HepG2 (cell line): ENCODE measurements around the gene HAO2. TPM values are rescaled to one million over a fixed set of nuclear protein-coding genes. Genes with fewer than 3 reads are reported as not detected.

Experiments used
- ATAC-seq: fragments of 200-7000 bp; cut with Tn5 transposase; 3 replicates; pipeline ENCODE4 v1.9.1; 2020; ENCODE audit warnings: mild to moderate bottlenecking, moderate library complexity
- BruUV-seq: library from RNA; stranded (reverse); fragments of 400-500 nt; replicated peaks from 2 replicates; lab custom pipeline; 2021; lab: Mats Ljungman, UMichigan
- CTCF ChIA-PET: fragments of 300-600 bp; formaldehyde crosslinking; extraction: SDS; loops from one replicate; lab custom pipeline; 2021; ENCODE audit warnings: low total read pairs, inconsistent platforms, low intra/inter-chr PET ratio; lab: Yijun Ruan, JAX
- POLR2A ChIA-PET: fragments of 350-600 bp; sonication (Branson Sonifier 250); formaldehyde crosslinking; loops from one replicate; lab custom pipeline; 2020; ENCODE audit warnings: antibody characterized with exemption, inconsistent platforms; lab: Yijun Ruan, JAX
- DNase-seq: peaks from one replicate; pipeline ENCODE4 v3.0.0-alpha.2; 2015; ENCODE audit warnings: low spot score
- FAIRE-seq: peaks from 3 replicates; lab custom pipeline; 2011; peaks lifted over from hg19 to GRCh38; lab: Jason Lieb, UNC
- H2AFZ ChIP-seq: one replicate; pipeline ENCODE4 v1.6.1; 2011; ENCODE audit warnings: low read length, inconsistent platforms
- H3K27ac ChIP-seq: fragments of 300-600 bp; 3 replicates; pipeline ENCODE4 v1.8.0; 2011; ENCODE audit warnings: mixed run types, mild to moderate bottlenecking, mixed read lengths, low read length, inconsistent platforms; ENCODE audit not compliant: insufficient read depth; ENCODE audit errors: extremely low read length
- H3K27me3 ChIP-seq, 2 experiments: fragments of 200-600 bp in 1 of 2; 2 replicates in 1 of 2; 3 replicates in 1 of 2; pipeline versions ENCODE4 v1.6.0 to v1.8.0; 2011; ENCODE audit warnings: low read length in 2 of 2, mild to moderate bottlenecking in 2 of 2, moderate library complexity in 2 of 2, inconsistent platforms in 1 of 2; ENCODE audit not compliant: insufficient read depth in 2 of 2, control insufficient read depth in 1 of 2
- H3K36me3 ChIP-seq, 2 experiments: fragments of 200-600 bp in 1 of 2; replicated peaks in 1 of 2; 2 replicates in 1 of 2; 3 replicates in 1 of 2; pipeline versions ENCODE4 v1.5.1 to v1.8.0; 2011; ENCODE audit warnings: low read length in 2 of 2, inconsistent platforms in 1 of 2; ENCODE audit not compliant: insufficient read depth in 2 of 2, control insufficient read depth in 1 of 2
- H3K4me1 ChIP-seq: 2 replicates; pipeline ENCODE4 v1.5.1; 2012; ENCODE audit warnings: low read length, inconsistent platforms; ENCODE audit not compliant: insufficient read depth
- H3K4me2 ChIP-seq: 2 replicates; pipeline ENCODE4 v1.6.0; 2011; ENCODE audit warnings: low read depth, low read length, inconsistent platforms
- H3K4me3 ChIP-seq, 3 experiments: fragments of 200-600 bp in 1 of 3; sonication (generic), shearing (Covaris generic) in 1 of 3; replicated peaks in 1 of 3; 2 replicates each; pipeline ENCODE4 v1.5.1; 2011 to 2016; ENCODE audit warnings: low read length in 3 of 3, inconsistent platforms in 2 of 3, low read depth in 2 of 3, mild to moderate bottlenecking in 2 of 3, control low read depth in 1 of 3, mixed read lengths in 1 of 3; ENCODE audit not compliant: insufficient read depth in 1 of 3
- H3K79me2 ChIP-seq: one replicate; pipeline ENCODE4 v1.6.1; 2011; ENCODE audit warnings: low read length, inconsistent platforms; ENCODE audit not compliant: insufficient read depth
- H3K9ac ChIP-seq: 2 replicates; pipeline ENCODE4 v1.6.0; 2011; ENCODE audit warnings: mild to moderate bottlenecking, low read depth, low read length, inconsistent platforms; ENCODE audit not compliant: insufficient read depth
- H3K9me3 ChIP-seq: 2 replicates; pipeline ENCODE4 v1.5.1; 2012; ENCODE audit warnings: mild to moderate bottlenecking, low read length
- H4K20me1 ChIP-seq: 2 replicates; pipeline ENCODE4 v1.6.0; 2011; ENCODE audit warnings: inconsistent platforms, mild to moderate bottlenecking, low read length, moderate library complexity; ENCODE audit not compliant: insufficient read depth
- FOXC1 ChIP-seq: sonication (generic); formaldehyde crosslinking; IDR thresholded peaks from 2 replicates; pipeline ENCODE4 v1.8.0; 2022; ENCODE audit warnings: mild to moderate bottlenecking, missing genetic modification reagents, borderline replicate concordance
- MEIS1 ChIP-seq: sonication (generic); formaldehyde crosslinking; IDR thresholded peaks from 2 replicates; pipeline ENCODE4 v1.9.0; 2021; ENCODE audit warnings: mild to moderate bottlenecking, missing genetic modification reagents, moderate library complexity, borderline replicate concordance
- WGBS: methylation state at CpG from one replicate; pipeline ENCODE4 v1.1.6; 2017; ENCODE audit warnings: low lambda C conversion rate; 5-methylcytosine and 5-hydroxymethylcytosine counted together
- in situ Hi-C: cut with HindIII; loops from 2 replicates; pipeline ENCODE4 v1.10.0; 2017; ENCODE audit warnings: low pct_unique_long_range_greater_than_20kb; ENCODE audit not compliant: extremely low pct_ligation_motif_present
- intact Hi-C: fragments of 100-400 bp; cut with micrococcal nuclease; formaldehyde crosslinking; loops from one replicate; pipeline ENCODE4 v1.10.0; 2022; ENCODE audit not compliant: unreplicated experiment
- polyA plus RNA-seq, 8 experiments: library from polyadenylated mRNA; depleted of rRNA in 3 of 8; stranded (reverse) in 7 of 8; unstranded in 1 of 8; fragments of >200 nt; fragmentation: Illumina TruSeq in 4 of 8; extraction: Trizol in 4 of 8; gene quantifications; 2 replicates each; pipeline versions ENCODE4 v1.2.1 to v1.2.3, GENCODE V29; 2011 to 2016; ENCODE audit warnings: low read depth in 4 of 8, missing spikeins in 1 of 8, mixed read lengths in 1 of 8; ENCODE audit not compliant: insufficient read depth in 1 of 8
- total RNA-seq, 5 experiments: library from RNA; depleted of rRNA; stranded (reverse); fragments of >200 nt; fragmentation: Illumina TruSeq; extraction: Trizol; gene quantifications; 2 replicates each; pipeline ENCODE4 v1.2.3, GENCODE V29; 2016; ENCODE audit warnings: low read depth in 1 of 5
- TF ChIP-seq, protein P1 (sequence below): sonication (generic); formaldehyde crosslinking; IDR thresholded peaks from 2 replicates; pipeline ENCODE4 v1.4.0; 2020; ENCODE audit warnings: mild to moderate bottlenecking, missing genetic modification reagents
- TF ChIP-seq, protein P2 (sequence below): sonication (generic); formaldehyde crosslinking; IDR thresholded peaks from 2 replicates; pipeline ENCODE4 v1.4.0; 2020; ENCODE audit warnings: missing genetic modification reagents, borderline replicate concordance
- TF ChIP-seq, protein P3 (sequence below): IDR thresholded peaks from 2 replicates; pipeline ENCODE4 v1.6.1; 2018; ENCODE audit warnings: missing genetic modification reagents, mild to moderate bottlenecking, missing compliant biosample characterization
- TF ChIP-seq, protein P4 (sequence below): sonication (generic); formaldehyde crosslinking; IDR thresholded peaks from 2 replicates; pipeline ENCODE4 v1.5.0; 2020; ENCODE audit warnings: missing genetic modification reagents

The HAO2 gene
- total and polyA plus RNA-seq, 2 of the 13 experiments (the other 11 are each of a cell fraction or from before 2014, with no cell fraction given), result 0.05 to 0.09 TPM

DNA sequence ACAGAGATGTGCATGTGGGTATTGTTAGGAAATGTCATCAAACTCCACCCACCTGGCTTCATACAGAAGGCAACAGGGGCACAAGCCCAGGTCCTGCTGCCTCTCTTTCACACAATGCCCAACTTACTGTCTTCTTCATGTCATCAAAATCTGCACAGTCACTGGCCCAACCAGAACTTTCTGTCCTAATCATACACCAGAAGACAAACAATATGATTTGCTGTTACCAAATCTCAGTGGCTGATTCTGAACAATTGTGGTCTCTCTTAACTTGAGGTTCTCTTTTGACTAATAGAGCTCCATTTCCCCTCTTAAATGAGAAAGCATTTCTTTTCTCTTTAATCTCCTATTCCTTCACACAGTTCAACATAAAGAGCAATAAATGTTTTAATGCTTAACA lies 54.0 kb downstream of the HAO2 start (continued):
- TF ChIP-seq, protein P1, sequence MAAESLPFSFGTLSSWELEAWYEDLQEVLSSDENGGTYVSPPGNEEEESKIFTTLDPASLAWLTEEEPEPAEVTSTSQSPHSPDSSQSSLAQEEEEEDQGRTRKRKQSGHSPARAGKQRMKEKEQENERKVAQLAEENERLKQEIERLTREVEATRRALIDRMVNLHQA (CRISPR knock-in tag), result no peak
- TF ChIP-seq, protein P2, sequence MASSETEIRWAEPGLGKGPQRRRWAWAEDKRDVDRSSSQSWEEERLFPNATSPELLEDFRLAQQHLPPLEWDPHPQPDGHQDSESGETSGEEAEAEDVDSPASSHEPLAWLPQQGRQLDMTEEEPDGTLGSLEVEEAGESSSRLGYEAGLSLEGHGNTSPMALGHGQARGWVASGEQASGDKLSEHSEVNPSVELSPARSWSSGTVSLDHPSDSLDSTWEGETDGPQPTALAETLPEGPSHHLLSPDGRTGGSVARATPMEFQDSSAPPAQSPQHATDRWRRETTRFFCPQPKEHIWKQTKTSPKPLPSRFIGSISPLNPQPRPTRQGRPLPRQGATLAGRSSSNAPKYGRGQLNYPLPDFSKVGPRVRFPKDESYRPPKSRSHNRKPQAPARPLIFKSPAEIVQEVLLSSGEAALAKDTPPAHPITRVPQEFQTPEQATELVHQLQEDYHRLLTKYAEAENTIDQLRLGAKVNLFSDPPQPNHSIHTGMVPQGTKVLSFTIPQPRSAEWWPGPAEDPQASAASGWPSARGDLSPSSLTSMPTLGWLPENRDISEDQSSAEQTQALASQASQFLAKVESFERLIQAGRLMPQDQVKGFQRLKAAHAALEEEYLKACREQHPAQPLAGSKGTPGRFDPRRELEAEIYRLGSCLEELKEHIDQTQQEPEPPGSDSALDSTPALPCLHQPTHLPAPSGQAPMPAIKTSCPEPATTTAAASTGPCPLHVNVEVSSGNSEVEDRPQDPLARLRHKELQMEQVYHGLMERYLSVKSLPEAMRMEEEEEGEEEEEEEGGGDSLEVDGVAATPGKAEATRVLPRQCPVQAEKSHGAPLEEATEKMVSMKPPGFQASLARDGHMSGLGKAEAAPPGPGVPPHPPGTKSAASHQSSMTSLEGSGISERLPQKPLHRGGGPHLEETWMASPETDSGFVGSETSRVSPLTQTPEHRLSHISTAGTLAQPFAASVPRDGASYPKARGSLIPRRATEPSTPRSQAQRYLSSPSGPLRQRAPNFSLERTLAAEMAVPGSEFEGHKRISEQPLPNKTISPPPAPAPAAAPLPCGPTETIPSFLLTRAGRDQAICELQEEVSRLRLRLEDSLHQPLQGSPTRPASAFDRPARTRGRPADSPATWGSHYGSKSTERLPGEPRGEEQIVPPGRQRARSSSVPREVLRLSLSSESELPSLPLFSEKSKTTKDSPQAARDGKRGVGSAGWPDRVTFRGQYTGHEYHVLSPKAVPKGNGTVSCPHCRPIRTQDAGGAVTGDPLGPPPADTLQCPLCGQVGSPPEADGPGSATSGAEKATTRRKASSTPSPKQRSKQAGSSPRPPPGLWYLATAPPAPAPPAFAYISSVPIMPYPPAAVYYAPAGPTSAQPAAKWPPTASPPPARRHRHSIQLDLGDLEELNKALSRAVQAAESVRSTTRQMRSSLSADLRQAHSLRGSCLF, result no peak
- TF ChIP-seq, protein P3, sequence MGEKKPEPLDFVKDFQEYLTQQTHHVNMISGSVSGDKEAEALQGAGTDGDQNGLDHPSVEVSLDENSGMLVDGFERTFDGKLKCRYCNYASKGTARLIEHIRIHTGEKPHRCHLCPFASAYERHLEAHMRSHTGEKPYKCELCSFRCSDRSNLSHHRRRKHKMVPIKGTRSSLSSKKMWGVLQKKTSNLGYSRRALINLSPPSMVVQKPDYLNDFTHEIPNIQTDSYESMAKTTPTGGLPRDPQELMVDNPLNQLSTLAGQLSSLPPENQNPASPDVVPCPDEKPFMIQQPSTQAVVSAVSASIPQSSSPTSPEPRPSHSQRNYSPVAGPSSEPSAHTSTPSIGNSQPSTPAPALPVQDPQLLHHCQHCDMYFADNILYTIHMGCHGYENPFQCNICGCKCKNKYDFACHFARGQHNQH (CRISPR knock-in tag), result no peak
- no peak for TF ChIP-seq FOXC1 (CRISPR knock-in tag)
- TF ChIP-seq, all 625 proteins: peak for 0

DNA sequence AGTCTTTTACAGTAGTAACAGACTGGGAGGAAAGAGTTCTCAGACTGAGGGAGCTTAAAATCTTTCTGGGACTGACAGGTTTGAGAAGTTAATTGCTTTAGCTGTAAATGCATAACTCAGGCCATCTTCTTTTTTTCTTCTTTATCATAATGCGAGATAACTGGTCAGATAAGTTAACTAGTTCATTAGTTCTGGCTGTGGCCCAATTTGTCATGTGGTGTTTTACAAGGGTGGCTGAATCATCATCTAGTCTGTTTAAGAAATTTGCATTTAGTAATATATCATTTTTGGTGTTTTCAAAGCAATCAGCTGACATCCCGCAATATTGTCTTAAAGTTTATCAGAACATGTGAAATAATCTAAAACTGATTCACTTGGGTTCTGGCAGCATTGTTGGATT lies 60.4 kb downstream of the HAO2 start:
- Histone ChIP-seq H3K27me3 (peaks cover 0 to 8% of the 10 kb centered on the region in 2 experiments; a peak in 3 of 5 replicates), H3K9me3 (no peaks in the 10 kb centered on the region), H3K4me1 (no peaks in the 10 kb centered on the region), H3K36me3 (no peaks in the 10 kb centered on the region), H3K9ac (no peak overlapping the region), H4K20me1 (no peaks in the 10 kb centered on the region), H2AFZ (no peak overlapping the region), H3K27ac (no peak overlapping the region), H3K4me2 (no peak overlapping the region), H3K79me2 (no peaks in the 10 kb centered on the region), H3K4me3 (no peak overlapping the region)
- BruUV-seq, result no TSS peak
- CTCF ChIA-PET, result no interaction called here
- in situ Hi-C loops (no loop called here), intact Hi-C loops (no loop called here)
- TF ChIP-seq, protein P4, sequence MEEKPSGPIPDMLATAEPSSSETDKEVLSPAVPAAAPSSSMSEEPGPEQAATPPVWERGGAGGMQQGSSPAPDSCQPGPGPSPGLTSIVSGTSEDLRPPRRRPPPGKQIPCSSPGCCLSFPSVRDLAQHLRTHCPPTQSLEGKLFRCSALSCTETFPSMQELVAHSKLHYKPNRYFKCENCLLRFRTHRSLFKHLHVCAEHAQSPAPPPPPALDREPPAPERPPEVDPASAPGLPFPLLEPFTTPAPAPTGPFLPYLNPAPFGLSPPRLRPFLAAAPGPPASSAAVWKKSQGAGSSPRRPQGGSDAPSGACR (CRISPR knock-in tag), result no peak
- TF ChIP-seq MEIS1 (CRISPR knock-in tag), result no peak
- ATAC-seq, result no peak
- no peak for DNase-seq
- no peak for FAIRE-seq
- POLR2A ChIA-PET, result no interaction called here
- WGBS, result 58% methylated on average over 2 of the region's 2 CpGs
